ENCODE measurements around the gene FSD2.
"Not testable (repeated sequence)": the region's sequence is repeated elsewhere in the genome, so short reads cannot be mapped to it uniquely, and the experiment has no call there.

FSD2 gene

DNA sequence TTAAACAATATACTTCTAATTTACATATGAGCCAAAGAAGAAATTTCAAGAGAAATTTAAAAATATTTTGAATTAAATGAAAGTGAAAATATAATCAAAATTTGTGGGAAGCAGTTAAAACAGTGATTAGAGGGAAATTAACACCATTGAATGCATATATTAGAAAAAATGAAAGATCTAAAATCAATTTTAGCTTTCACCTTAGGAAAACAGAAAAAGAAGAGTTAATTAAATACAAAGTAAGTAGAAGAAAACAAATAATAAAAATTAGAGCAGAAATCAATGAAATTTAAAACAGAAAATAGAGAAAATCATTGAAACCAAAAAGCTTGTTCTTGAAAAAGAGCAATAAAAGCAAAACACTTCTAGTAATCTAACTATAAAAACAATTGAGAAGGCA is 57.6 kb downstream of the FSD2 start:
- DNase-seq = no peak

DNA sequence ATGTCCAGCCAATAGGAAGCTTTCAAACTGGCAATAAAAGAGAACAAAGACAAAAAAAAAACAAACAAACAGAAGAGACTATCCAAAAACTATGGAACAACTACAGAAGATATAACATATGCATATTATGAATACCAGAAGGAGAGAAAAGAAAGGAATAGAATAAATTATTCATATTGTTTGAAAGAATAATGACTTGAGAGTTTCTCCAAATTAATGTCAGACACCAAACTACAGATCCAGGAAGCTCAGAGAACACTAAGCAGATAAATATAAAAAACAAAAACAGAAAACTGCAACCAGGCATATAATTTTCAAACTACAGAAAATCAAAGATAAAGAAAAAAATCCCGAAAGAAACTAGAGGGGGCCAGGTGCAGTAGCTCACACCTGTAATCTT is 62.1 kb downstream of the FSD2 start:
- DNase-seq = no peak

DNA sequence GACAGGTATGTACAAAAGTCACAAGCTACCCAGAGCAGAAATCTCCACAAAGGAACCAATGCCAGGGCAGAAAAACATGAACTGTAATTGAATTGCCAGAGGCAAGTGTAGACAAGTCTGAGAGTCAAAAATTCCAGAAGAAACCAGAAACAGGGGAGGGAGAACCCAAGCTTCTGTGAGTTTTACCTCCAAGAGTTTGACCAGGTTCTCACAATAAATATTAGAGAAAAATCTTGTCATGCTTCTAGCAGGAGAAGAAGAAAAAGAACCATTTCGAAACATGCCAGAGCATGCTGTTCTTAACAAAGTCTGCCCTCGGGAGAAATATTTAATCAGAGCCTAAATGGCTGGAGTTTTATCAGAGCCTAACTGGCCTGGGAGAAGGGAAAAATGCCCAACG is 63.7 kb downstream of the FSD2 start:
- no peak for DNase-seq

DNA sequence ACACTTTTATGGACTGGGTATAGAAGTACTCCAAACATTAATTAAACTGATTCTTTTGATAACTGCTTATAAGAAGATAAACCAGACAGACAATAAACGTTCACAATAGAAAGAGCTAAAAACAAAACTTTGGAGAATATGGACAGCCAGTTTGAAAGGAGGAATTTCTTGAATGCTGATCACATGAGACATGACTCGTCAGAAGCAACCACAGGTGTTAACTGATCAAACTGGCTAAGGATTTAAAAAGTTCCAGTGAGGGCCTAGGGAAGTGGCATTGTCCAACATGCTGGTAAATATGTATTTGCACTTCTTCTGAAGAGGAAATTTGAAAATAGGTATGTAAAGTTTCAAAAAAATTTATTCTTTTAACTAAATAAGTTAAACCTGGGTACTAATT is 66.8 kb downstream of the FSD2 start:
- no peak for DNase-seq

DNA sequence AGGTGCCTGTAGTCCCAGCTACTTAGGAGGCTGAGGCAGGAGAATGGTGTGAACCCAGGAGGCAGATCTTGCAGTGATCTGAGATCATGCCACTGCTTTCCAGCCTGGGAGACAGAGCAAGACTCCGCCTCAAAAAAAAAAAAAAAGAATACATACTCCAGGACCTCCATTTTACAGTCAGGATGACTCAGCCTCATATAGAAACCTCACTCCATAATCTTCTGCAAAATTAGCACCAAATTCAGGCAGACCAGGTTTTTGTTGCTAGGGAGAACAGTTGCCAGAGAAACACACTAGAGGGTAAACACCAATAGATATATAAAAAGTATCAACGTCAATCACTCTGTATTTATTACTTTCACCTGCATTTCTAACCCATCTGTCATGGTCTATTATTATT is 67.9 kb downstream of the FSD2 start:
- DNase-seq = peak in 1 of 58 donors; percentile 5

DNA sequence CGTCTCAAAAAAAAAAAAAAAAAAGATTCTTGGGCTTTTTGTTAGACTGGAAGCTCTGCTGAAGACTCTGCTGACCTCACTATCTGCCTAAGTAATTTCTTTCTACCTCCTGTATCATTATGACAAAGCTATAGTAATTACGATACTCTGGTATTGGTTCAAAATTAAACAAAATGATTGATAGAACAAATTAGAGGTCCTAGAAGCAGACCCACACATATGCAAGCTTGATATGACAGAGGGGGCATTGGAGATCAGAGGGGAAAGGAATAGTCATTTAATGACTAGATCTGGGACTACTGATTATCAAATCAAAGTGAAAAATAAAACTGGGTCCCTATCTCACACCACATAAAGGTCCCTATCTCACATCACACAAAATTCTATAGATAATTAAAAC is 74.3 kb downstream of the FSD2 start:
- DNase-seq = no peak

DNA sequence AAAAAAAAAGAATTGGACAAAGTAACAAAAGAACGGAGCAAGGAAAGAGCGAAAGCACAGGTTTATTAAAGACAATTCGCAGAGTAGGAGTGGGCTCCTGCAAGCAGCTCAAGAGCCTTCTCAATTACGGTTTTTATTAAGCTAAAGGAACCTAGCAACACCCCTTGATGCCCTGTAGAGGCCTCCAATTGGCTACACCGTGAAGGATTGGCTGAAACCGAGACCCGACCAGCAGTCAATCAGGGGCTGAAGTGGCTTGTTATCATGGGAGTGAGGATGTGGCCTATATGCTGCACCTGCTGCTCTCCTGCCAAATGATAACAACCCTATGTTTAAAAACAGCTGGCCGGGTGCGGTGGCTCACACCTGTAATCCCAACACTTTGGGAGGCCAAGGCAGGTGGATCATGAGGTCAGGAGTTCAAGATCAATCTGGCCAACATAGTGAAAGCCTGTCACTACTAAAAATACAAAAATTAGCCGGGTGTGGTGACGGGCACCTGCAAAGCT is 75.8 kb downstream of the FSD2 start:
- no peak for DNase-seq

DNA sequence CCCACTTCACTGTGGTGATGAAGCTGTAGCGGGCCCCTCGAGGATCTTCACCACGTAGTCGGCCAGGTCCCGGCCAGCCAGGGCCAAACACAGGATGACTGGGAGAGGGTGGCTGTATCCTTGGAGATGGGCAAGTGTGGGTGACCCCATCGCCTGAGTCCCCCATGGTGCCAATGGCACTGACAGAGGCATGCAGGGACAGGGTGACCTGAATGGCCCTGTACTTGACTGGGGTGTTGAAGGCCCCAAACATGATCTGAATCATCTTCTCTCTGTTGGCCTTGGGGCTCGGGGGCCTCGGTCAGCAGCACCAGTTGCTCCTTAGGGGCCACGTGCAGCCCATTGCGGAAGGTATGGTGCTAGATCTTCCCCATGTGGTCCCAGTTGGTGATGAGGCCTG is 79.1 kb downstream of the FSD2 start:
- no peak for DNase-seq

DNA sequence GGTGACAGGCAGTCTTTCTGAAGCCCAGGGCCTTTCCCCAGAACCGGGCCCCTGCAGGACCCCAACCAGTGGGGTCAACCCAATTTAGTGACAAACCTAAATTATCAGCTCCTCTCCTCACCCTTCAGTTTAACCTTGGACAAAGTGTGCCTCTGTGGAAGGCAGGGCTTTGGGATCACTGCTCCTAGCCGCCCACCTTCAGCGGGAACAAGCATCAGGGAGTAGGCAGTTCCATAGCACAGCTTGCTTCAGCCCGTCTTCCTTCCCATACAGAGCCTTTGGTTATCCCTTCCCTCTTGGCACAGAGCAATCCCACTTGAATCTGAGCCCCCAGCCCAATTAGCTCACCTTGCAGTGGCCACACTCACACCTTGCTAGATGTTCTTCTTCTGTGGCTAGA is 90.9 kb downstream of the FSD2 start:
- DNase-seq = no peak

DNA sequence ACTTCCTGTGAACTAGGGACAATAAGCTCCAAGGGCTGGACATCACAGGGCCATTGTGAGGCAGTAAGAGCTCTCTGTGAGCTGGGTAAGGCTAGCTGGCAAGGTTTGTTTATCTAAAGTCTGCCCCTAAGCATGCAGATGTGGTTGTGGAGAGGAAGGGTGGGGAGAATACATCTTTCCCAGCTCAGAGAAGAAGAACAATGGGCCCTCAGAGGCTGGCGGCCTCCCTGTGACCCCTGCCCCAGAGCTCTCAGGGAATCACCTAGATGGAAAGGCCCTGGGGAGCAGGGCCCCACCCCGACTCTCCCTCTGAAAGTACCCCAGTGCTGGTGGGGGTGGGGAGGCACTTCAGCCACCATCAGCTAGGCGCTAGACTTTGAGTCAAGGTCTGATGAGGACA is 91.9 kb downstream of the FSD2 start:
- DNase-seq = no peak

DNA sequence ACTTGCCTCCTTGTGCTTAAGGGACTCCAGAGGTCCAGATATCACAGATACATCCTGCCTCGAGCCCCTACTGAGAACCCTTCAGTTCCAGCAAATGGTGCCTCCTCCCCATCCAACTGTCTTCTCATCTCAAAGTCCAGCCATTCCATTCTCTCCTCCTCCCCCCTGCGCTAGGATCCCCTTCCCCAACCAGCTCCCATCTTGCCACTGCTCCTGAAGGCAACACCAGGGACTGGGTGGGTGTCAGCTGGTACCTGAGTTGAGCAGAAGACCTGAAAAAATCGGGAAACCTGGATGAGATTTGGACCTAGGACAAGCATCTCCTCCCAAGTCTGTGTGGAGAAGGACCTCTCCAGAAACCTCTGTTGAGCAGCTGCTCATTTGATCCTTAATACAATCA is 93.8 kb downstream of the FSD2 start:
- no peak for DNase-seq

DNA sequence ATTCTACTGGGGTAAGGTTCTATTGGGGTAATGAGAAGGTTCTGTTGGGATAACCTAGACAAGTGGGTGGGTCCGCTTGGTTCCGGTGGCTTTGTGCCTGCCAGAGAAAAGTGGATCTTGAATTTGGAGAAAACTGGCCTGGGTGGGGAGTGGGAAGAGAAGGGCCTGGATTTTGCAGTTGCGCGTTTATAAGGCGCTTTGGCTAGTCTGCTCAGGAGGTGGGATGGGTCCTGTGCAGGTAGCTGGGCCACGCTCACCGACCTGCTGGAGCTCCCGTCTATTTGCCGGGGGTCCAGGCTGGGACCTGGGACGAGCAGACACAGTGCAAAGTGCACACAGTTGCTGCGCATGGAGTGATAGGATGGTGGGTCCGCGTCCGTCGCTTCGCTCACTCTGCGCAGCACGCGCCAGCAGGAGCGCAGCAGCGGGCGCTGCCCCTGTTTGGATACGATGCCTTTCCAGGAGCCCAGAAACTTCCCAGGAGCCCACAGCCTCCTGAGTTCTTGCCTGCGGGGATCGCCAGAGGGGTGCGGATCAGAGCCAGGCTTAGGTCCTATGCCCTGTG is 94.9 kb downstream of the FSD2 start:
- DNase-seq = no peak

DNA sequence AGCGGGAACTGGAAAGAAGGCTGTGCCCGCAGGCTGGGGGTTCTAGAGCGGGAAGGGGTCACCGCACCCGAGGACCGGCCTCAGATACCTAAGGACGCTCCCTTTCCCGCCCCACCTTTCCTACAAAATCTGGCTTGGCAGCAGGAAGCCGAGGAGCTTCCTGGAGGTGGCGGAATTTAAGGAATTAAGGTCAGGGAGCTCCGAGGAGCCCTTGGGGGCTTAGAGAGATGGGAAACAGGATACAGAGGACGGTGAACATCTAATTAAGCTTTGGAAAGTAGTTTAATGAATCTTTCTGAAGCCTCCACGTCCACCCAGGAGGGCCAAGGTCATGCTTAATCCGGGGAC is 95.7 kb downstream of the FSD2 start:
- DNase-seq = no peak

DNA sequence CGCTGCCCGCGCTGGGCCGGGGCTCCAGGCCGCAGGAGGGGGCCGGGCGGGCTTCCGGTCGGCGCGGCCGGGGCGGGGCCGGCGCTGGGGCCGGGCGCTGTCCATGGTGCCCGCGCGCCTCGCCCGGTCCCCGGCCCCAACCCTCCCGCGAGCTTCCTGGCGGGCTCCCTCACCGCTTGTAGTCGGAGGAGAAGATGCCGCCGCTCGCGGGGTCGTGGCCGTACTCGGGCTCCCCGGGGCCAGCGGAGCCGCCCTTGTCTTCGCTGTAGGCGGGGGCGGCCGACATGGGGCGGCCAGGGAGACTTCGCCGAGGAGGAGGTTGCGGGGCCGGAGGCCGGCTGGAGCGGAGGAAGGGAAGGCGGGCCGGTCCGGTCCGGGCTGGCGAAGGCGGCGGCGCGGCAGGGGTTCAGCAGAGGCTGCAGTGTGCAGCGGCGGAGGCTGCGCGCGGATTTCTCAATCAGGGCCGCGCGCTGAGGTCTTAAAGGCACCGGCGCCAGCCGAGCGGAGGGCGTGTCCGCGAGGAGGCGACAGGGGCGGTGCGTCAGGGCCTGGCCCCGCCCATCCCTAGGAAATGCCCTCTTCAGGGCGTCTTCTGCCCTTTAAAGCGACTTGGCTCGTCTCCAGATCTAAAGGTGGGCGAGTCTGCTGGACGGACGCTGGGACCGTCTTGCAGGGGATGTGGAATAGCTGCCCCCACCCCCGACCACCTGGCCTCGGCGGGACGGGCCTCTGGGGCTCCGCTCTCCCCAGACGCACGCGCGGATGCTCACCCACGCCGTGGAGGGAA is 96.3 kb downstream of the FSD2 start, which contains the start of gene AP3B2:
Gene AP3B2 (minus strand): TSS at position 455 of the 787 bp plus-strand sequence. CDS start 169 bp downstream, at position 286.
- DNase-seq = peak in 57 of 58 donors; percentile 11 to 86 (median 53)

DNA sequence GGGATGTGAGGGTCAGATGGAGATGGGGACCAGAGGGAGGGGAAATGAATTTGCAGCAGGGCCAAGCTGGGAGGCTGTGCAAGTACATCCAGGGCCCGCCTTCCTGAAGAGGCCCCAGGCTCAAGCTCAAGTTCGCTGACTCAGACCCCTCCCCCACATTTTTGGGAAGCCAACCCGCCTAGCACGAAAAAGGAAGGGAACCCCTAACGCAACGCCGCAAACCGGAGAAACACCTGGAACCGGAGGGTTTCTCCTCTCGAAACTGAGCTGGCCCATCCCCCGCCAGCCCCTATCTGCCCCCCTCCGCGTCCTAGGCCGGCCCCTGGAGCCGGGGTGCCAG is 96.8 kb downstream of the FSD2 start:
- DNase-seq = peak in 16 of 58 donors; percentile 9 to 49 (median 34)

DNA sequence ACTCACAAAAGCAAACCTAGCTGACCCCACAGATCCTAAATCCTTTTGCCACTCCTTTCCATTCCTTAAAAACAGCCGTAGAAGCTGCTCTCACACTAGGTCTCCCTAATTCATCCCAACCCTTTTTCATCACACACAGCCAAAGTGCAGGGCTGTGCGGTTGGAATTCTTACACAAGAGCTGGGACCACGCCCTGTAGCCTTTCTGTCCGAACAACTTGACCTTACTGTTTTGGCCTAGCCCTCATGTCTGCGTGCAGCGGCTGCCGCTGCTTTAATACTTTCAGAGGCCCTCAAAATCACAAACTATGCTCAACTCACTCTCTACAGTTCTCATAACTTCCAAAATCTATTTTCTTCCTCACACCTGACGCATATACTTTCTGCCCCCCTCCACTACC is 100.0 kb downstream of the FSD2 start:
- DNase-seq = not testable (repeated sequence)

Data from anterior cingulate cortex (tissue), 58 donors.